ENCODE data around the gene CAMKK2.
"Not testable (repeated sequence)": the region's sequence is repeated elsewhere in the genome, so short reads cannot be mapped to it uniquely, and the experiment has no call there.

The CAMKK2 gene

DNA sequence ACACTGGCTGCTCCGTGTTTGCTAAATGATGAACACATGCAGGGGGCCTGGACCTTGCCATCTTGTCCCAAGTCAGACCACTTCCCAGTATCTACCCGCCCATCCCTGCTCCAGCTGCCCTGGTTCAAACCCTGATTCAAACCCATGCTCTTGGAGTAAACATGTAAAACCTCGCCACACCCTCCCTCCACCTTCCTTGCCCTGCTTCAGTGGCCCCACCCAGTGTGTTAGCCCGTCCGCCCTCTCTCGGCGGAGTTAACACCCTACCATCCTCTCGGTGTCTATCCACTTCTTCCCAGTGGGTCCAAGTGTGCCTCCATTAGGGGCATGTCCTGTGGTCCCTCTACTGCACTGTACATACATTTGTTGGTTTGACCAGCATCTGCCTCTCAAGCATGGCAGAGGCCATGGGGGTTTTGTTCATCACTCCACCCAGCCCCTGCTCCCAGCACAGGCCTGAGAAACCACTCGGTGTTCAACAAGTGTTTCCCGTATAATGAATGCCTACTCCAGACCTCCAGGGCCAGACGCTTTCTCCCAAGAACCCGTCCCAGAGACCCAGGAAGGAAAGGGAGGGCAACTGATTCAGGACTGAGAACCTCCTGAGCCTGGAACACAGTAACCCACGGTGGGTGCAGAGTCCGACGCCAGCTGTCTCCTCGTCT lies 49.5 kb downstream of the CAMKK2 start:
- DNase-seq (ENCODE audit: low read depth, low spot score), result no peak

- no peak for DNase-seq (ENCODE audit: low read depth, low spot score)
These were observed 50.6 kb downstream of the CAMKK2 start for GRCh38 chr12:121245951-121246350.

DNA sequence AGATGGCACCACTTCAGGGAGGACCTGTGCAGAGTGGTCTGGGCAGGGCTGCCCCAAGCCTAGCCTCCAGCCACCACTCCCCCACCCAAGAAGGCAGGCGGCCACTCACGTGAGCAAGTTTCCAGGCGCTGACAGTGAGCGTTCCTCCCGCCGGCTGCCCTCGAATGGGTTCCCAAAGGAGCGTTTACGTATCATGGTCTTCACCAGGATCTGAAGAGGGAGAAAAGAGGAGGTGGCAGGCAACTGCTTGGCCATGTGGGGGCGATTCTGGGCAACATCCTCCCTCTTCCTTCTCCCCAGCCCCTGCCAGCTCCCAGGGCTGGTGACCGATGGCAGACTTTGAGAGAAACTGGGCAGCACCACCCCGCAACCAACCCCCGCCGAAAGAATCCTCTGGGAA lies 51.5 kb downstream of the CAMKK2 start:
- DNase-seq (ENCODE audit: low read depth, low spot score), result no peak

- no peak for DNase-seq (ENCODE audit: low read depth, low spot score)
These were observed 55.1 kb downstream of the CAMKK2 start for GRCh38 chr12:121241156-121241970.

- DNase-seq (ENCODE audit: low read depth, low spot score), result no peak
These were observed 55.9 kb downstream of the CAMKK2 start for GRCh38 chr12:121240484-121241101.

DNA sequence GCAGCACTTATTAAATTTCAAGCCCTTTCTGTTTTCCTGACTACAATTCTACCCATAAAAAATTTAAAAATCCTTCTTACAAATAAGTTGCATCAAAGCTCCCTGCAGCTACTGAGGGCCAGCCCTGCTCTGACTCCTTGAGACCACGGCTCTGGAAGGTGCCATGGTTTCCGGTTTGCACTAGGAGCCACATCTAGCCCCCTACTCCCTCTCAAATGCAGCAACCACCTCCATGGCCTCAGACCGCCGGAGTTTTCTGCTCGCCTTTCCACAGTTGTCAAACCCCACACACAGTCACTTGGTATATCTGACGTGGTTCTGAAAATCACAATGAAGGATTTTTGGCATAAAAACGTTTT lies 56.5 kb downstream of the CAMKK2 start:
- DNase-seq (ENCODE audit: low read depth, low spot score), result no peak

DNA sequence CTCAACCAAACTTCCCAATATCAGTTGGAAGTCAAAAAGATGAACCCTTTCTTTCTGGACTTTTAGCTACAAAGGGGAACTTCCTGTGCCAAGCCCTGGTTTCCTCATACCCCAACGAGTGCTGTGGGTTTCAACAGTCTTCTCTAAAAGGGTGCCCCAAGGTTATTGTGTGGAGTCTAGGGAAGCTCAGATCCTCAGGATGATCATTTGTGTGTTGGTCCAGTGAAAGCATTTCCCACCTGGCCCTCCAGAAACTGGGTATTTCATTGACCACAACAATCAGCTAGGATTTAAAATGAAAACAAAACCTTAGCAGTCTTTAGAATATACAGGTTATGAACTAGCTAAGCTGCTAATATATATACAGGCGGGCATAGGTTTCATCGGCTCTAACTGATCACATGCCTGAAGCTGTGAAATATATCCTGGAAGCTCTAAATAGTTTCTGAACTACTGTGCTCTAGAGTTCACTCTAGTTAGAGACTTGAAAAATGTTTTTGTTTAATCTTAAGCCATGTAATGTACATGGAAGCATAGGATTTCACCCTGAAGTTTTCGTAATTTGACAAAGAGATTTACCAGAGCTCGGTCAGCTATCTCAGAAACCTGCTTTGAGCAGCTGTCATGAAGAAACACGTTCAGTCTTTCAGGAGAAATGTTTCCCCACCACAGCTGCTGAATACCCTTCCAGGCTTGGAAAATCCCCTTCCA lies 57.0 kb downstream of the CAMKK2 start:
- DNase-seq (ENCODE audit: low read depth, low spot score), result no peak

- no peak for DNase-seq (ENCODE audit: low read depth, low spot score)
These were observed 57.7 kb downstream of the CAMKK2 start for GRCh38 chr12:121238604-121239350.

- DNase-seq (ENCODE audit: low read depth, low spot score), result no peak
These were observed 58.4 kb downstream of the CAMKK2 start for GRCh38 chr12:121238086-121238485.

DNA sequence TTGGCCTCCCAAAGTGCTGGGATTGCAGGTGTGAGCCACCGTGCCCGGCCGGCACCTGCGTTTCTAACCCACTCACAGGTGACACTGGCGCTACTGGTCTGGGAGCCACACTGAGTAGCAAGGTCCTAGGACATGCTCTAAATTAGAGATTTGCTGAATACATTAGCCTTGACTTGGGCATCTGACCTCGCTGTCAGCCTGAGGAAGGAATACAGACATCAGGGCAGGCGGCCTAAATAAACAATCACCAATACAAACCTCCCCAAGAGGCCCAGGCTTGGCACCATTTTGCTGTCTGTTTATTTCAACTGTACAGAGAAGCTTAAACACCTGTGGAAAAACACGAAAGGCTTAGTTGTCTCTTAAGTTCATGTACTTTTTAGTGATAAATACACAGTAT lies 59.1 kb downstream of the CAMKK2 start:
- no peak for DNase-seq (ENCODE audit: low read depth, low spot score)

DNA sequence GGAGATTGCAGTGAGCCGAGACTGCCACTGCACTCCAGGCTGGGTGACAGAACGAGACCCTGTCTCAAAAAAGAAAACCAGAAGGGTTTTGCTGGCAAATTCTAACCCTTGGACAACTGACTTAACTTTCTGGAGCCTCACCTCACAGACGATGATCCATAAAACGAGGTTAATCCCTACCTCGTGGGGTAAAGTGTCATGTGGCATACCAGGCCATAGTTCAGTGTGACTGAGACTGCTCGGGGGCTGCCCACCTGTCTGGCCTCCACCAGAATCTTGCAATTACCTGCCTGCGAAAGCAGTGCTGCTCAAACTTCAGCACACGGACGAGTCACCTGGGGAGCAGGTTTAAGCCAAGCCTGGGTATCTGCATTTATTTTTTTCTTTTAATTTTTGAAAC lies 59.7 kb downstream of the CAMKK2 start:
- no peak for DNase-seq (ENCODE audit: low read depth, low spot score)

DNA sequence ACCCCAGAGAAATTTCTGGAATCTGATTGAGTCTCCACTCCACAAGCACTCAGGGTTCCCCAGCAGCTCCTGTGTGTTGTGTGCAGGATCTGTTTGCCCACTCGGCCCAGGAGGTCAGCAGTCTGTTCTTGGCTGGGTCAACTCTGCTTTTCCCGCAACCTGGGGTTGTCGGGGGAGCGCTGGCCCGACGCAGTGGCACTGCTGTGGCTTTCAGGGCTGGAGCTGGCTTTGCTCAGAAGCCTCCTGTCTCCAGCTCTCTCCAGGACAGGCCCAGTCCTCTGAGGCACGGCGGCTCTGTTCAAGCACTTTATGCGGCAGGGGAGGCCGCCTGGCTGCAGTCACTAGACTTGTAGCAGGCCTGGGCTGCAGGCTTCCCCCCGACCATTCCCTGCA lies 62.9 kb downstream of the CAMKK2 start:
- no peak for DNase-seq (ENCODE audit: low read depth, low spot score)

DNA sequence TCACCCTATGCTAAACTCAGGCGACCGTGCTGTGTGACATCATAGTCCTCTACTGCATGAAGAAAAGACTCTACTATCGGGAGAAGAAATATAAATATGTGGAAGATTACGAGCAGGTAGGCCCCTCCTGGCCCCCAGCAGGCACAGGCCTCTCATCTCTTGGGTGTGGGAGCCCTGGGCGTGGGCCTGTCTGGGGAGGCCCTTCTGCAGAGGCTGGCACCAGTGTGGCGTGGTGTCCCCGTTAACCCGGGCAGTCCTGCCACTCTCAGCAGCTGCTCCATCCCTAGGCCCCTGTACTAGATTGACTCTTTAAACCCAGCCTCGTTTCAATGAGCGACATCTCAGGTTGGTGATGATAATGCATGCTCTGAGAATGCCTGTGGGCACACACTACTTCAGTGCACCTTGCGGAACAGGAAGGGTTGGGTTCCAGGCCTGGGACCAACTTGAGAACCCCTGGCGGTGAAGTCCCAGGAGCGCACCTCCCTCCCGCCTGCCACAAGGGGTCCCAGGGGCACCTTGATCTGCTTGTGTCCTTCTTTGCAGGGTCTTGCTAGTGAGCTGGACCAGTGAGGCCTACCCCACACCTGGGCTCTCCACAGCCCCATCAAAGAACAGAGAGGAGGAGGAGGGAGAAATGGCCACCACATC lies 63.4 kb downstream of the CAMKK2 start:
- no peak for DNase-seq (ENCODE audit: low read depth, low spot score)

- DNase-seq (ENCODE audit: low read depth, low spot score), result no peak
These were observed 64.3 kb downstream of the CAMKK2 start for GRCh38 chr12:121232163-121232562.

- DNase-seq (ENCODE audit: low read depth, low spot score), result no peak
These were observed 66.0 kb downstream of the CAMKK2 start for GRCh38 chr12:121230538-121230907.

DNA sequence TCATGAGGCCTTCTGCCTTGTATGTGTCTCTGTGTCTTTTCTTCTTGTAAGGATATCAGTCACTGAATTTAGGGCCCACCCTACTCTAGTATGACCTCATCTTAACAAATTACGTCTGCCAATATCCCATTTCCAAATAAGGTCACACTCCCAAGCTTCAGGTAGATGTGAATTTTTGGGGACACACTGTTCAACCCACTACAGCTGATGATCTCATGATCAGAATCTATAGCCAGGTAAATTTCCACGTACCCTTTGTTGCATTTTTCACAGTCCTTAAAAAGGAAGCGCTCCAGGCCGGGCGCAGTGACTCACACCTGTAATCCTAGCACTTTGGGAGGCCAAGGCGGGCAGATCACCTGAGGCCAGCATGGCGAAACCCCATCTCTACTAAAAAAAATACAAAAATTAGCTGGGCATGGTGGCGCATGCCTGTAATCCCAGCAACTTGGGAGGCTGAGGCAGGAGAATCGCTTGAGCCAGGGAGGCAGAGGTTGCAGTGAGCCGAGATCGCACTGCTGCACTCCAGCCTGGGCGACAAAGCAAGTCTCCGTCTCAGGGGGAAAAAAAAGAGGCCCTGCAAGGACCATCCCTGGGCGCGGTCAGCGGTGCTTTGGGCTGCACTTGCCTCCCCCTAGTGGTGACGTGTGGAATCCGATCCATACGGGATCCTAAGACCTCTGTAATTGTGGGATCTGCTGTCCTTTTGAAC lies 66.5 kb downstream of the CAMKK2 start:
- peak; percentile 82 for DNase-seq (ENCODE audit: low read depth, low spot score)

- no peak for DNase-seq (ENCODE audit: low read depth, low spot score)
These were observed 67.4 kb downstream of the CAMKK2 start for GRCh38 chr12:121228919-121229665.

DNA sequence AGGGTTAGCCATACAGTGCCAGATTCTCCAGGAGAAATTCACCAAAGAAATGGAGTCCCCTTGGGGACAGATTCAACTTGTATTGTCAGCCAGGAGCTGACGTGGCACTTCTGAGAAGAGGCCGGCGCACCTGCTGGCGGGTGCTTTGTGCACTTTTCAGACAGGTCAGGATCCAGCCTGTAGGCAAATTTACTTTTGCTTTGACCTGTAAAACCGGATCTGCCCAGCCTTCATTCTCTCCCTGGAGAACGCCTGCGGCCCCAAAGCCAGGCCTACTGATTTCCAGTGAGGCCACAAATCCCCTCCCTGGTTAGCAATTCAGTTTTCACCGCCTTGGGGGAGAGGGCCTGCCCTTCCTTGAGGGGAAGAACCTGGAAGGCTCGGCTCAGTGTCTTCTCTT lies 69.2 kb downstream of the CAMKK2 start:
- DNase-seq (ENCODE audit: low read depth, low spot score), result no peak

GRCh38 chr12:121226871-121227270 lies 69.6 kb downstream of the CAMKK2 start:
- not testable (repeated sequence) for DNase-seq (ENCODE audit: low read depth, low spot score)

- DNase-seq (ENCODE audit: low read depth, low spot score), result no peak
These were observed 70.1 kb downstream of the CAMKK2 start for GRCh38 chr12:121226399-121226798.
